Myocyte (in vitro differentiated cells): ENCODE data around the gene TSKU. TPM values are rescaled to one million over a fixed set of nuclear protein-coding genes. Genes with fewer than 3 reads are reported as not detected.
"Not testable (repeated sequence)": the region's sequence is repeated elsewhere in the genome, so short reads cannot be mapped to it uniquely, and the experiment has no call there.

Experiments
- DNase-seq: peaks from one replicate; pipeline ENCODE4 v3.0.0-alpha.2; 2012; ENCODE audit warnings: low read depth
- total RNA-seq: library from RNA; depleted of rRNA; stranded (reverse); fragments of >200 nt; gene quantifications from 2 replicates; pipeline ENCODE4 v1.2.3, GENCODE V29; 2014

TSKU gene
- total RNA-seq, 1 donor from 2014 or later: 15.5 TPM

DNA sequence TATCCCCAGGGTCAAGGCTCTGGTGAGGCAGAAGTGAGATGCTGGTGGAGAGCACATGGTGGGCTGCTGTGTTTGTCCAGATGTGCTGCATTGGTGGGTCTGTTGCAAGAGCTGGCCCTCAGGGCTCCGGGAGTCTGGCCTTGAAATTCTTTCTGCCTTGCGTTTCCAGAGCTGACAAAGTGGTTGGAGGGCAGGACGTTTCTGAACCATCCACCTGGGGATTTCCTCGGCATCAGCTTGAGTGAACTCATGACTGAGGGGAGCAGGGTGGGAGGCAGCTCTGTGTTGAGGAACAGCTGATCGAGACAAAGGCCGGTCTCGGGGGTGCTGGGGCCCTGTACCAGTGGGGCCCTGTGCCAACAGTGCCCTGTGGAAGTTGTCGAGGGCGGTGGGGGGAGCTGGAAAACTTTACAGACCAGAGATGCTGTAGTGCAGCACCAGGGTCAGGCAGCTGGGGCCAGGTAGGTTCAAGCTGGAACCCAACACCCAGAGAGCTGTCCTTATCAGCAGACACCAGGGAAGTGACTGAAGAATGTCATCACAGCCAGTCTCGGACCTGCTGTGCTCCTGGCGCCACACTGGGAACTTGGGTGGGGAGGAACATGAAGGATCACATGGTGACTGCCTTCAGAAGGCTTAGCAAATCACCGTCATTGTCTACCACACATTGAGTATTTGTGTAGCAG, 4.9 kb downstream of the TSKU start:
- no peak for DNase-seq

DNA sequence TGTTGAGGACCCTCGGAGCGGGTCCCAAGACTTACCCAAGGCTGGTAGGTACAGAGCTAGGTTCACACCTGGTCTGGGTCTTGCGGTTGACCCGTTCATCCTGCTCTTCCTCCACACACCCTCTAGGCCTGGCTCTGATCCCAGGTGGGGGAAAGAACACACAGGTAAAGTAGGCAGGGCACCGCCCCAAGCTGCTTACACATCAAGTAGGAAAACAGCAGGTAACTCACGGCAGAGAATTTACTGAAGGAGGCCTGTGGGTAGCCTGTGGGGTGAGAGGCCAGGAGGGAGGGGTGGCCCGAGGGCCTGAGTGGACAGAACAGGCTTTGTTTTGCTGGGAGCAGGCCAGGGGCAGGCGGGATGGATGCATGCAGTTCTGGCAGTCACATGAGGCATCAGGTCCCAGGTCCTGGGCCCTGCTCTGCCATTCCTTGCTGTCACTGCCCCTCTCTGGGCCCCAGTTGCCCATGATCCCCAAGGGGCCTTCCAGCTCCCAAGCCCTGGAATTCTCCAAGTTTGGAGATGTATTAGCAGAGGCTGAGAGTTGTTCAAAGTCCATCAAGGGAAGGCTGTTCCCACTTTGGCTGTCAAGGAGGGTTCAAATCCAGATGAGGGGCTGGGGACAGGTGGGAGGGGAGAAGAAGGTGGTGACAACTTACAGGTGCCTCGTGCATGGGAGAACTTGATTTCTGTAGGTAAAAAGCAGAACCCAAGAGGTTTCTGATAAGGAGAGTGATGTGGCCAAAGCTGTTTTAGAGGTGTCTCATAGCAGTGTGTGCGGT, 5.7 kb downstream of the TSKU start:
- DNase-seq: no peak

DNA sequence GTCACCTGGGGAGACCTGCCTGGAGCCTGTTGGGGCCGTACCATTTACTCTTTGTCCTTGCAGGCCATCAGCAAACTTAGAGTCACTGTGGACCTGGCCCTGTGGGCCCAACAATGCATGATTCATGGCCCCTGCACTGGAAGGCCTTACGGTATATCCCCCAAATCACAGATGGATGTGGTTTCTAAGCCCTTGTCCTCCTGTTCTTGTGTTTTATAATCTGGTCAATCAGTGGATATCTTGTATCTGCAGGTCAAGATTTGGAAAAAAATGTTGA, 6.2 kb downstream of the TSKU start:
- no peak for DNase-seq

DNA sequence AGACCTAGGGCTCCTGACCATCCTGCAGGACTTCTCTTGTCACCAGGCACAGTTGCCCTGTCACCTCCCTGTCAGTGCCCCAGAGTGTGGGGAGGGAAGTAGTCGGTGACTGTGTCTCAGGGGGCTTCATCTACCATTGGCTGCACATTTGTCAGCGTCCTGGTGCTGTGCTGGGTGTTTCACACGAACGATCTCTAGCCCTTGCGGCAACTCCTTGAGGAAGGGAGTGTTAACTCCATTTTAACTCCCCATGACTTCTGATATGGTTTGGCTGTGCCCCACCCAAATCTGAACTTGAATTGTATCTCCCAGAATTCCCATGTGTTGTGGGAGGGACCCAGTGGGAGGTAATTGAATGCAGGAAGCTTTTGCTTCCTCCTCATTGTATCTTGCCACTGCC, 7.1 kb downstream of the TSKU start:
- no peak for DNase-seq

DNA sequence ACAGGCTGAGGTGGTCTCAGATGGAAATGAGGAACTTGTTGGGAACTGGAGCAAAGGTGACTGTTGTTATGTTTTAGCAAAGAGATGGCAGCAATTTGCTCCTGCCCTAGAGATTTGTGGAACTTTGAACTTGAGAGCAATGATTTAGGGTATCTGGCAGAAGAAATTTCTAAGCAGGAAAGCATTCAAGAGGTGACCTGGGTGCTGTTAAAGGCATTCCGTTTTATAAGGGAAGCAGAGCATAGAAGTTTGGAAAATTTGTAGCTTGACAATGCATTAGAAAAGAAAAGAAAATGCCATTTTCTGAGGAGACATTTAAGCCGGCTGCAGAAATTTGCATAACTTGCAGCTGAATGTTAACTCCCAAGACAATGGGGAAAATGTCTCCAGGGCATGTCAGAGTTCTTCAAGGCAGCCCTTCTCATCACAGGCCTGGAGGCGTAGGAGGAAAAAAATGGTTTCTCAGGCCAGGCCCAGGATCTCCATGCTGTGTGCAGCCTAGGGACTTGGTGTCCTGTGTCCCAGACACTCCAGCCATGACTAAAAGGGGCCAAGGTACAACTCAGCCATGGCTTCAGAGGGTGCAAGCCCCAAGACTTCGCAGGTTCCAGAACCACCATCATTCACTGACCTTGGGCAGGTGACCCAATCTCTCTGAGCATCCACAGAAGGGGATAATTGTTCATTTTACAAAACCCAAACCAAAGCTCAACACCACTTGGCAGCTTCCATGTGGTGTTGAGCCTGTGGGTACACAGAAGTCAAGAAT, 8.0 kb downstream of the TSKU start:
- not testable (repeated sequence) for DNase-seq

DNA sequence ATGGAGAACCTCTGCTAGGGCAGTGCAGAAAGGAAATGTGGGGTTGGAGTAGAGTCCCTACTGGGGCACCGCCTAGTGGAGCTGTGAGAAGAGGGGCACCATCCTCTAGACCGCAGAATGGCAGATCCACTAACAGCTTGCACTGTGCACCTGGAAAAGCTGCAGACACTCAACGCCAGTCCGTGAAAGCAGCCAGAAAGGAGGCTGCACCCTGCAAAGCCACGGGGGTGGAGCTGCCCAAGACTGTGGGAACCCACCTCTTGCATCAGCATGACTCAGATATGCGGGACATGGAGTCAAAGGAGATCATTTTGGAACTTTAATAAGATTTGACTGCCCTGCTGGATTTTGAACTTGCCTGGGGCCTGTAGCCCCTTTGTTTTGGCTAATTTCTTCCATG, 8.7 kb downstream of the TSKU start:
- no peak for DNase-seq

DNA sequence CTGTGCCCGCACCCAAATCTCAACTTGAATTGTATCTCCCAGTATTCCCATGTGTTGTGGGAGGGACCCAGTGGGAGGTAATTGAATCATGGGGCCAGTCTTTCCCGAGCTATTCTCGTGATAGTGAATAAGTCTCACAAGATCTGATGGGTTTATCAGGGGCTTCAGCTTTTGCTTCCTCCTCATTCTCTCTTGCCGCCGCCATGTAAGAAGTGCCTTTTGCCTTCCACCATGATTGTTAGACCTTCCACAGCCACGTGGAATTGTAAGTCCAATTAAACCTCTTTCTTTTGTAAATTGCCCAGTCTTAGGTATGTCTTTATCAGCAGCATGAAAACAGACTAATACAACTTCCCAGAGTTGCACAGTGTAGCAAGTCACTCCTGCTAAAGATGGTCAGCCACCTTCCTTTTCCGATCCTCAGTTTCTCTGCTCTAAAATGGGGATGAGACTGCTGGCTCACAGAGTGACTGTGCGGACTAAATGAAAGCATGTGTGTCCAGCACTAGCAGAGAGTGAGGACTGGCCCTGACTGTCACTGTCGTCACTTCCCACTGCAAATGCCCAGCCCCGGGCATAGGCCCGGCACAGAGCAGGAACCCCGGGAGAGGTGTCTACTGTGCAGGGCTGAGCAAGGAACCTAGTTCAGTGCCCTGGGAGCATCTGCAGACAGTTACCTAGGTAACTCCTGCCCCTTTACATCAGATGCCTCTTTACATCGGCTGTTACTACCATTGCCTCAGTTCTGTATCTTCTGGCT, 9.5 kb downstream of the TSKU start:
- DNase-seq: no peak

DNA sequence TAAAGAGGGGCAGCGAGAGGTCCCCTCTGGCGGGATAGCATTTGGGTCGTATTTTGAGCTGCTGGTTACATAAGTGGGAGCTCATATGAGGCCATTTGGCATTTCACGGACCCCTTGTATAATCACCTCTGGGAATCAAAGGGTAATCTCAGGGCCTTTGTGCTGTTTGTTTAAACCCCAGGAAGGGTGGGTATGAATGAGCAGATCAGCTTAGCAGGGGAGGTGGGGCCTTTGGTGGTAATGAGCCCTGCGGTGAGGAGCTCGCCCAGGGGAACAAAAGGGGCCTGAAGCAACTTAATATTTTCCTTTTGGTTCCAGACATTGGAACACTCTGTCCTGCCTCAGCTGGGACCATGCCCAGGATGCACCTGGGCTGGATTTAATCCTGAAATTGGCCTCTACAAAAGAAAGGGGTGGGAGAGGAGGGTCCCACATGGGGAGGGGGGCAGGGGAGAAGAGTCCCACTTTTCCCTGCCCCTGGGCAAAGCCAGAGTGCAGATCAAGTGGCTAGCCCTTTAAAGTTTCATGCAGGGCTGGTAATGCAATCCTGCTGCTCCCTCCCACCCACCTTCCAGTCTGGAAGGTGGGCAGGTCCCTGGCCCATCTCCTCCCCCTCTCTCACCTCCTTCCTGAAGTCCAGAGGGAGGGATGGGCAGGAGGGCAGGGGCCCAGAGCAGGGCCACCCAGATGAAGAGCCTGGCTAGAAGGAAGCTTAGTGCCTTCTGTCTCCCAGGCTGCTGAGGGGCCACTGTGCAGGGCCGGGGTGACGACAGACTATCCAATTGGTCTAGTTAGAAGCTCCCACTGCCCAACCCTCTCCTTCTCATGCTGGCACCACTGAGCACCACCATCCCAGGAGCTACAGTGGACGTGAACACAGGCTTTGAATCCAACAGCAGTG, 10.5 kb downstream of the TSKU start:
- DNase-seq: no peak

DNA sequence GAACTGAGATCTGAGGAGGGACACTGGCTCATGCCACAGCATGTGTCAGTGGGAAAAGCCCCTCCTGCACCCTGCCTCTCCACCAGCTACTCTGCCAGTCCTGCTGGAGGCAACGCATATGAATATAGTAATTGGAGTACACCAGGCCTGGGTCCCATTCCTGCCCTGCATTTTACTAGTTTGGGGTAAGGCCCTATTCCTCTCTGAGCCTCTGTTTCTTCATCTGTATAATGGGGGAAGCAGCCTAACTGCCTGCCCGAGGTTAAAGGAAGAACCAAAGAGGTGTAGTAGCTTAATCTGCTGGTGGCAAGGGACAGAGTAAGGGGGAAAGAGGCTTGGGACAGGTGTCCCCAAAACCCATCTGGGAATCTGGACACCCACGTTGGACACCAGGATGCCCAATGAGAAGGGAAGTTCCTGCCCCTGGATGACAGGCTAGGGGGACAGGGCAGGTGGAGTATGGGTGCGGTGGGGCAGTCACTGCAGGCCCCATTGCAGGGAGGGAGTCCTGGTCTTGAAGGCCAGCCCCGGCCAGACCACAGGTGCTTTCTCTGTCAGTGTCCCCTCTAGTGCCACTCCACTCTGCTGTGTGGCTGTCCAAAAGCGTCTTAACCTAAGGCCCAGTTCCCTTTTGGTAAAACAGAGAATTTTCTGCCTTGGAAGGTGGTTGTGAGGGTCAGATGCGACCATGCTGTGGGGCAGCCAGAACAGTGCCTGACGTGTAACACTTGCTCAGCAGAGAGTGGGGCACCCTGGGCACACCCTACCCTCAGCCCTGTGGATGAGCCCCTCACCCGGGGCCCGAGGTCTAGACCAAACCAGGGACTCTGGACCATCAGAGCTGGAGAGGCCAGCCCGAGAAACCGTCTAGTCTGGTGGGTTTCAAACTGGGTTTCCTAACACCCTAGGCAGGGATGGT, 11.5 kb downstream of the TSKU start:
- no peak for DNase-seq

DNA sequence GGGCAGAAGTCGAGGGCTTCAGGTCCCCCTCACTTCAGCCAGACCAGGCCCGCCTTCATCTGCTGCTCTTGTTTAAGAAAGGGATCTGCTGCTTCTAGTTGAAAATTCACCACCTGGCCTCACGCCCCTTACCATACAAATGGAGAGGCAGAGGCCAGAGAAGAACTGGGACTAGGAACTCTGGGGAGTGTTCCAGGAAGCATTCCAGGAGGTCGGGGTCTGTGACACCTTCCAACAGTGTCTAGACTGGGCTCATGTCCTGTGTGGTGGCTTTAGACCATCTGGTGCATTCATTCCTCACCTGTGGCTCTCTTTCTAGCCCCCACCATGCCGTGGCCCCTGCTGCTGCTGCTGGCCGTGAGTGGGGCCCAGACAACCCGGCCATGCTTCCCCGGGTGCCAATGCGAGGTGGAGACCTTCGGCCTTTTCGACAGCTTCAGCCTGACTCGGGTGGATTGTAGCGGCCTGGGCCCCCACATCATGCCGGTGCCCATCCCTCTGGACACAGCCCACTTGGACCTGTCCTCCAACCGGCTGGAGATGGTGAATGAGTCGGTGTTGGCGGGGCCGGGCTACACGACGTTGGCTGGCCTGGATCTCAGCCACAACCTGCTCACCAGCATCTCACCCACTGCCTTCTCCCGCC, 12.3 kb downstream of the TSKU start:
- DNase-seq: no peak

DNA sequence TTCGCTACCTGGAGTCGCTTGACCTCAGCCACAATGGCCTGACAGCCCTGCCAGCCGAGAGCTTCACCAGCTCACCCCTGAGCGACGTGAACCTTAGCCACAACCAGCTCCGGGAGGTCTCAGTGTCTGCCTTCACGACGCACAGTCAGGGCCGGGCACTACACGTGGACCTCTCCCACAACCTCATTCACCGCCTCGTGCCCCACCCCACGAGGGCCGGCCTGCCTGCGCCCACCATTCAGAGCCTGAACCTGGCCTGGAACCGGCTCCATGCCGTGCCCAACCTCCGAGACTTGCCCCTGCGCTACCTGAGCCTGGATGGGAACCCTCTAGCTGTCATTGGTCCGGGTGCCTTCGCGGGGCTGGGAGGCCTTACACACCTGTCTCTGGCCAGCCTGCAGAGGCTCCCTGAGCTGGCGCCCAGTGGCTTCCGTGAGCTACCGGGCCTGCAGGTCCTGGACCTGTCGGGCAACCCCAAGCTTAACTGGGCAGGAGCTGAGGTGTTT, 12.8 kb downstream of the TSKU start:
- no peak for DNase-seq

DNA sequence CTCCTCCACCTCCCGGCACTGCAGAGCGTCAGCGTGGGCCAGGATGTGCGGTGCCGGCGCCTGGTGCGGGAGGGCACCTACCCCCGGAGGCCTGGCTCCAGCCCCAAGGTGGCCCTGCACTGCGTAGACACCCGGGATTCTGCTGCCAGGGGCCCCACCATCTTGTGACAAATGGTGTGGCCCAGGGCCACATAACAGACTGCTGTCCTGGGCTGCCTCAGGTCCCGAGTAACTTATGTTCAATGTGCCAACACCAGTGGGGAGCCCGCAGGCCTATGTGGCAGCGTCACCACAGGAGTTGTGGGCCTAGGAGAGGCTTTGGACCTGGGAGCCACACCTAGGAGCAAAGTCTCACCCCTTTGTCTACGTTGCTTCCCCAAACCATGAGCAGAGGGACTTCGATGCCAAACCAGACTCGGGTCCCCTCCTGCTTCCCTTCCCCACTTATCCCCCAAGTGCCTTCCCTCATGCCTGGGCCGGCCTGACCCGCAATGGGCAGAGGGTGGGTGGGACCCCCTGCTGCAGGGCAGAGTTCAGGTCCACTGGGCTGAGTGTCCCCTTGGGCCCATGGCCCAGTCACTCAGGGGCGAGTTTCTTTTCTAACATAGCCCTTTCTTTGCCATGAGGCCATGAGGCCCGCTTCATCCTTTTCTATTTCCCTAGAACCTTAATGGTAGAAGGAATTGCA, 13.5 kb downstream of the TSKU start:
- DNase-seq: no peak

DNA sequence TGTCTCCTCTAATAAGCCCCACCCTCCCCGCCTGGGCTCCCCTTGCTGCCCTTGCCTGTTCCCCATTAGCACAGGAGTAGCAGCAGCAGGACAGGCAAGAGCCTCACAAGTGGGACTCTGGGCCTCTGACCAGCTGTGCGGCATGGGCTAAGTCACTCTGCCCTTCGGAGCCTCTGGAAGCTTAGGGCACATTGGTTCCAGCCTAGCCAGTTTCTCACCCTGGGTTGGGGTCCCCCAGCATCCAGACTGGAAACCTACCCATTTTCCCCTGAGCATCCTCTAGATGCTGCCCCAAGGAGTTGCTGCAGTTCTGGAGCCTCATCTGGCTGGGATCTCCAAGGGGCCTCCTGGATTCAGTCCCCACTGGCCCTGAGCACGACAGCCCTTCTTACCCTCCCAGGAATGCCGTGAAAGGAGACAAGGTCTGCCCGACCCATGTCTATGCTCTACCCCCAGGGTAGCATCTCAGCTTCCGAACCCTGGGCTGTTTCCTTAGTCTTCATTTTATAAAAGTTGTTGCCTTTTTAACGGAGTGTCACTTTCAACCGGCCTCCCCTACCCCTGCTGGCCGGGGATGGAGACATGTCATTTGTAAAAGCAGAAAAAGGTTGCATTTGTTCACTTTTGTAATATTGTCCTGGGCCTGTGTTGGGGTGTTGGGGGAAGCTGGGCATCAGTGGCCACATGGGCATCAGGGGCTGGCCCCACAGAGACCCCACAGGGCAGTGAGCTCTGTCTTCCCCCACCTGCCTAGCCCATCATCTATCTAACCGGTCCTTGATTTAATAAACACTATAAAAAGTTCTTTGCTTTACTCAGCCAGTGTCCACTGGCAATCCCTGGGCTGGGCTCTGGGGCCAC, 14.4 kb downstream of the TSKU start:
- DNase-seq: no peak

DNA sequence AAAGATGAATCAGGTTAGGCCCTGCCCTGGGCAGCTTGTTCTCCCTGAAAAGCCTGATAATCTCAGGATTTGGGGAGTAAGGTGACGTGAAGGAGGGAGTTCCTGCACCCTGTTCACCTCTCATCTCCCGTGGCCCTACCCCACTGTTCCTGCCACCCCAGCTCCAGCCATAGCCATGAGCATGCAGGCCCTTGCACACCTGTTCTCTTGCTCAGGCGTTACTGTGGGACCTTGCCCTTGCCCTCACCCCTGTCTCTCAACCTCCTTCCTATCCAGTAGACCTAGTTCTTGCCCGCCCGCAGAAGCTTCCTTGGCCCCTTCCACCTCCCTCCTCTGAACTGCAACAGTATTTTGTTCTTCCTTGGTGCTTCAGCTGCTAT, 15.0 kb downstream of the TSKU start:
- DNase-seq: no peak

DNA sequence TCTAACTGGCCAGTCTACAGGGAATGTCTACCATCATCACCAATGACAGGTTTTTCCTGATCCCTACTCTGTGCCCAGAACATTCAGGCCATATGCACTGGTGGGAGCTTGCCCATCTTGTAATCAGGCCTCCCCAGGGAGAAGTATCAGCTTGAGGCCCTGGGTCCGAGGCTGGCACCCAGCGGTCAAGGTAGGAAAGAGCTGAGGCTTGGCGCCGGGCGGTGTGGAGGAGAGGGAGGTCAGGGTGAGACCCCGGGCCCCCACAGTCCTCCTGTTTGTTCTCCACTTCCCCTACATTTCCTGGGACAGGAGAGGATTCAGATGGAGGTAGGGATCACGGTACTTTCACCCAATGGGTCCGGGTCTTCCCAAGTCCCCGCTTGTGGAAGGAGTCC, 15.5 kb downstream of the TSKU start:
- no peak for DNase-seq

DNA sequence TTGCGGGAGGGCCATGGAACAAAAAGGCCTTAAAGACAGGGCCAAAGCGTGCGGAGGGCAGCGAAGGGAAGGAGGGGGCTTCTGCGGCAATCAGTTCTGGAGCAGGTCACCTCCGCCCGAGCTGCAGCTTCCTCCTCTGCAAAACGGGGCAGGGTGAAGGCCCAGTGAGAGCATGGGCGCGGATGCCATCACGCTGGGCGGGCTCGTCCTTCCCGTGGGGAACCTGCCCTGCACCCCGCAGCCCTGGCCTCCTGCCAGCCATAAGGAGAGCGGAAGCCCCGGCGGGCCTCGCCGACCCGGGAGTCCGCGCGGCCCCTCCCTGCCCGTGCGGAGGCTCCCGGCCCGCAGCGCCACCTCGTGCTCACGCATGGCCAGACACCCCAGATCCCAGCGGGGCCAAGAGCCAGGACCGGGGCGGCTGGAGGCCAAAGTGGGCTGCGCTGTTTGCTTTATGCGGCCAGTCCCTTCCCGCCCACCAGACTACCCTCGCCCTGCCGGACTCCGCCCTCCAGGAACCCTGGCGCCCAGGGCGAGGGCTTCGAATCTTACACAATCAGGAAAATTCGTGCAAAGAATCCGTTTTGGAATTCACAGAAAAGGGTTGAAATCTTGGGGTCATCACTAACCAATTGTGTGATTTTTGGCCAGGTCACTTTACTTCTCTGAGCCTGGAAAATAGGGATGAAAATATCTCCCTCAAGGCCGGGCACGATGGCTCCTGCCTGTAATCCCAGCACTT, 16.1 kb downstream of the TSKU start:
- peak; percentile 66 for DNase-seq
